HG03558 (cell line): ENCODE measurements around the gene ACTN1.
"Not testable (repeated sequence)": the region's sequence is repeated elsewhere in the genome, so short reads cannot be mapped to it uniquely, and the experiment has no call there.

ENCODE experiments used
- ATAC-seq: cut with Tn5 transposase; IDR thresholded peaks from one replicate; pipeline ENCODE4 v1.9.1; 2021; ENCODE audit warnings: moderate number of reproducible peaks; ENCODE audit not compliant: unreplicated experiment; ENCODE audit errors: extremely low read depth

The ACTN1 gene

GRCh38 chr14:68979021-68979721, at the start of gene ACTN1:
ACTN1 (minus strand) TSS chr14:68979302; CDS start chr14:68979056, 246 bp downstream.
- ATAC-seq, result no peak

DNA sequence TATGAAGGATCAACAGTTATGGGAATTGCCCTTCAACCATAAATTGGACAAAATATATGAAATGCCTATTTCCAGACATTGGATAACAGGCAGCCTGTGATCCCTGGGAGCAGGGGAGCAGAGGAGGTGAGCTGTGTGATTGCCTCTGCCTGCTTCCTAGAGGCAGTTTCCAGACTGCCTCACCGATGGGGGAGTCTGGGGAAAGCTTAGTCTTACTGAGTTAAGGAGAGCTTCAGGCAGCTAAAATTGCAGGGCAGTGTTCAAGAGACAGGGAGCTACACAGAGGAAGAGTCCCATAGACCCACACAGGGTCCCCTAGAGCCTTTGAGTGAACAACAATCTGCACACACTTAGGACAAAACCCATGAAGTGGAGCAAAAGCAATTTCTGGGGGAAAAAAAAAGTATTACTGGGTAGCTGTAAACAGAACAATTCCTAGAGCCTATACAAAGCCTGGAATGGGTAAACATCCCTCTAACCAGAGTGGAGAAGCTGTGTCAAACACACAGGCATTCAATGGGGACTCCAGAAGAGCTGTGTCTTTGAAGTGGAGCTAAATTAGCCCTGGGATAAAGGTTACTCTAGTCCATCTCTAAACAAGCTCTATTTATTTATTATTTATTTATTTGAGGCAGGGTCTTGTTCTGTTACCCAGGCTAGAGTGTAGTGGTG, 48.3 kb upstream of the ACTN1 start:
- ATAC-seq, result no peak

- no peak for ATAC-seq
These were observed 43.9 kb upstream of the ACTN1 start for GRCh38 chr14:69023035-69023434.

DNA sequence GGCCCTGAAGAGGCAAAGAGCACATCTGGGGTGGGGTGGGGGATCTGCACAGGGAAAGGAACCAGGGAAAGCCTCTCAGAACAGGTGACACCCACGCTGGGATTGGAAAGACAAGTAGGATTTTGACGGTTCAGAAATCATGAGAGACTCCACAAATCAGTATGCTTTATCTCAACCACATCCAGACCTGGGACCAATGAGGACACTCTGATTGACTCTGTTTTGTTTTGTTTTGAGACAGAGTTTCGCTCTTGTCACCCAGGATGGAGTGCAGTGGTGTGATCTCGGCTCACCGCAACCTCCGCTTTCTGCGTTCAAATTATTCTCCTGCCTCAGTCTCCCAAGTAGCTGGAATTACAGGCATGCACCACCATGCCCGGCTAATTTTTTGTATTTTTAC, 43.0 kb upstream of the ACTN1 start:
- not testable (repeated sequence) for ATAC-seq

- ATAC-seq, result no peak
These were observed 38.6 kb upstream of the ACTN1 start for GRCh38 chr14:69017706-69018105.

- no peak for ATAC-seq
These were observed 35.7 kb upstream of the ACTN1 start for GRCh38 chr14:69014829-69015259.

GRCh38 chr14:69013943-69014782, 35.1 kb upstream of the ACTN1 start:
- no peak for ATAC-seq

DNA sequence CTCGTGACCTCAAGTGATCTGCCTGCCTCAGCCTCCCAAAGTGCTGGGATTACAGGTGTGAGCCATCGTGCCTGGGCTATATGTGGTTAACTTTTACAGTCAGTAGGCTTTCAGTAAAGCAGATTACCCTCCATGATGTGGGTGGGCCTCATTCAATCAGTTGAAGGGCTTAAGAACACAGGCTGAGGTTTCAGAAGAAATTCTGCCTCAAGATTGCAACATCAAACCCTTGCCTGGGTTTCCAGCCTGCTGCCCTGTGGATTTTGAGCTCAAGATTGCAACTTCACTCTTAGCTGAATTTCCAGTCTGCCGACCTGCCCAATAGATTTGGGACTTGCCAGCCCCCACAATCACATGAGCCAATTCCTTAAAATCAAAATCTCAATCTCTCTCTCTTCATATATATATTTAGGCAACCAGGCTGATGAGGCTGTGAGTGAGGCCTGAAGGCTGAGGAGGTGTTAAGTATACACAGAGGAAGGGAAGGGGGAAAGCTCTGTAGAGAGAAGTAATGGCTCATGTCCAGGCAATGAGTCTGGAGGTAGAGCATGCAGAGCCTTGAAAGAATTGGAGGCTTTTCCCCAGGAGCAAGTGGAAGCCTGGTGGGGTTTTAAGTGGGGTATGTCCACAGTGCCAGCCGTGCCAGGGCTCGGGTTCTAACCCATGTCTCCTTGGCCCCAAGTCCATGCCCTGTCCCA, 33.3 kb upstream of the ACTN1 start:
- no peak for ATAC-seq

GRCh38 chr14:69010648-69011047, 31.5 kb upstream of the ACTN1 start:
- no peak for ATAC-seq

DNA sequence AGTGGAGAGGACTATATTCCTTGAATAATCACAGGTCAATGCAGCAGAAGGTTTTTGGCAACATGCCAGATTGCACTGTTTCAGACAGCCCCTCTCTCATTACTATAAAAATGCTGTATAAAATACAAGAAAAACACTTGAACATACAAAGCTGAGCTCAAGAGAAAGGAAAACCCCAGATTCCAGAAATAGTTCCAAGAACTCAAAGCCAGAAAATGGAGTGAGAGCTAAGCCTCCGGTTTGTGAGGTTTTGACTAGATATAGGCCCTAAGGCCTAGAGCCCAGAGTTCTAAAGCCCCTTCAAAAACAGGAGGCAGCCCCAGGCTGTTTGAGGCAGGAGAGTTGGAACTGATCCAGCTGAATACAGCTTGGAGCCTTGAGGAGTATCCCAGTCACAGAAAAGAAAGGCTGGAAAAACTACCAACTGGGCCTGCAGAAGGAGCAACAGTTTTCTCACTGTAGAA, 29.4 kb upstream of the ACTN1 start:
- ATAC-seq, result no peak

DNA sequence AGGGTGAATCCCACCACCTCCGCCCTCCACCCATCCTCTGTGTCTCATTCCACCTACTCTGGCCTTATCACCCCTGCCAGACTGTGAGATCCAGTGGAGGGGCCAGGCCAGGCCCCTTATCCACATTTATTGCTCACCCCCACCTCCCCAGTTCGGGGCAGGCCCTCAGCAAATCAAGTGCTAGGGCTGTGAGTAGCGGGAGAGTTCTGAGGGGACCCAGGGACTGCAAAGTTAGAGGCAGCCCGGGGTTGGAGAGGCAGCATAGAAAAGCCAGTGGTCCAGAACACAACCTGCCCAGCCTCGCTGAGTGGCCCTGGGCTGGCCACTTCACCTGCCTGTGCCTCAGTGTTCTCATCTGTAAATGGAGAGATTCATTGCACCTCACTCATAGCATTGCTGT, 27.2 kb upstream of the ACTN1 start:
- ATAC-seq, result no peak

DNA sequence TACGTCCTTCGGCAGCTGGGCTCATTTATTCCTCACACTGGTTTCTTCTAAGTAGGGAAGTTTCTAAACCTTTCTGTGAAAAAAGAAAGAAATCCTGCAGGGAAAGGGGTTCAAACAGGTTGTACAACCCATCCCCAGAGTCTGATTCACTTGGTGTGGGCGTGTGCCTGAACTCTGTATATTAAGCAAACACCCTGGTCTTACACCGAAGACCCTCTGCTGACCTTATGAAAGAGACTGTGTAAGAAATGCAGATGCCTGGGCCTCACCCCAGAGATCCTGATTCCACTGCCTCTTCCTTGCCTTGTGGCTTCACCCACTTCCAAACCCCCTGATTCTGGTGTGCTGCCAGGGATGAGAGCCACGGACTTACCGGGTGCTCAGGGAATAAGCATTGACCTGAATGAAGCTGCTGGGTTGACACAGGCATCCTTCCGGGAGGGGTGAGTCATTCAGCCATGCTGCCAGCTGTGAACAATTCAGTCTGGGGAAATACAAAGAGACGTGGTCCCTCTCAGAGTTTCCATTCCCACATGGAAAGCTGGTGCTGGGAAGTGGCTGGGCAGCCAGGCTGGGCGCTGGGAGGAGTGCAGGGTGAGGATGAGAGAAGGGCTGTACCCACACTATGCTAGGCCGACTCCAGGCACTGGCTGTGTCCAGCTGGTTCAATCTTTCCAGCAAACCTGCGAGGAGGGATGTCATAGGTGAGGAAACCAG, 26.5 kb upstream of the ACTN1 start:
- no peak for ATAC-seq

DNA sequence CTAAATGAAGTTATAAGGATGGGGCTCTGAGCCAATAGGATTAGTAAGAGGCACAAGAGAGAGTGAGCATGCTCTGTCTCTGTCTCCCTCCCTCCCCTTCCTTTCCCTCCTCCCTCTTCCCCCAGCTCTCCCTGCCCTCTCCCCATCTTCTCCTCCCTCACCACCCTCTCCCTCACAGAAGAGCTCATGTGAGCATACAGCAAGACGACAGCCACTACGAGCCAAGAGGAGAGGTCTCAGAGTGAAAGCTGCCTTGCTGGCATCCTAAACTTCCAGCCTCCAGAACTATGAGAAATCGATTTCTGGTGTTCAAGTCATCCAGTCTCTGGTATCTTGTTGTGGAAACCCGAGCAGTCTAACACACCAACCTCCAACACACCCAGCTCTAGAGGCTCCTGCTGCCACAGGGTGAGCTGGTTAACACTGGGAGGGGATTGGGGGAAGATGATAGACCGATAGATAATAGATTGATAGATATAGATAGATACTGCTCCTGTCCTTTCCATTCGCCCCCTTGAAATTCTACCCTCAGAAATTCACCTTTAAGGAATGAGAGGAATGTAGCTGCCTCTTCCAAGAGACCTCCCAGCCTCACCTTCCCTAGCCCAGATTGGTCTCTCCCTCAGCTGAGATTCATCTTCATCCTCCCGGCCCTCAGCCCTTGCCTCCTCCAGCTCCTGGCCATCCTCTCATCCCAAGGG, 25.8 kb upstream of the ACTN1 start:
- ATAC-seq, result no peak

GRCh38 chr14:69003626-69004025, 24.5 kb upstream of the ACTN1 start:
- no peak for ATAC-seq

GRCh38 chr14:69002069-69002468, 23.0 kb upstream of the ACTN1 start:
- no peak for ATAC-seq

GRCh38 chr14:69001375-69001774, 22.3 kb upstream of the ACTN1 start:
- ATAC-seq, result no peak

- no peak for ATAC-seq
These were observed 19.0 kb upstream of the ACTN1 start for GRCh38 chr14:68998062-68998461.

DNA sequence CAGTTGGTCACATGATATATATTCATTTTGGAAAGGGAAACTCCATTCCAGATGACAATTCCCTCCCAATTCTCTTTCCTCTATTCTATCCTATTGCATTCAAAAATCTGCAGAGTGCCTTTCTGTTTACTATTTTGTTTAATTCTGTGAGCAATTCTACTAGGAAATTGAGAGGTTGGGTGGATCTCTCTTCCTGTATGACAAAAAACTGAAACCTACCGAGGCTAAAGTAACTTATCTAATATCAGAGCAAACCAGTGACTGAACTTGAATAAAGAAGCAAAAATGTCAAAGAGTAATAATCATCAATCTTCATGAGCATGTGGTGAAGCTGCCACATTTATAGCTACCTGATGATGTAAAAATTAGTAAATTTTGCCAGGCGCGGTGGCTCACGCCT, 16.6 kb upstream of the ACTN1 start:
- no peak for ATAC-seq

DNA sequence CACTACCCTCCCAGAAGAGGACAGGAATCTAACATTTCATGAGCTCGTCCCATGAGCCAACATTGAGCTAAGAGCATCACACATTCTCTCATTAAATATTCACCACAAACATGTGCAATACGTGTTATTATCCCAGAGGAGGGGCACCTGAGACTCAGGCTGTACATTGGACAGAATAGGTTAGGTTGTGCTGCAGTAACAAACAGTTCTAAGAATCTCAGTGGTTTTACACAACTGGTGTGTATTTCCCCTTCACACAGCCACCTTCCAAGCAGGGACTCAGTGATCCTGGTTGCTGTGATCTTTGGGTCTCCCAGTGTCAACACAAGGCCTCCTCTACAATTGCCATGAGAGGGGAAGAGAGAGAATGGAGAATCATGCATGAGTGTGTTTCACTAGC, 15.0 kb upstream of the ACTN1 start:
- no peak for ATAC-seq
